ENCODE data around the gene SEC23A. TPM values are rescaled to one million over a fixed set of nuclear protein-coding genes. Genes with fewer than 3 reads are reported as not detected.
"Not testable (repeated sequence)": the region's sequence is repeated elsewhere in the genome, so short reads cannot be mapped to it uniquely, and the experiment has no call there.

SEC23A gene
- total RNA-seq (ENCODE audit: low replicate concordance), result 46.9 and 60.0 TPM in 2 replicates

GRCh38 chr14:39102969-39103957 is at the start of gene SEC23A:
TSS of gene SEC23A (minus strand) at chr14:39103235. CDS start at chr14:39096118, 7,117 bp downstream.
- Histone ChIP-seq H4K20me1 (ENCODE audit: low read depth) (peaks cover 4% of the 10 kb centered on the region), H3K4me3 (peak within 1 kb of the TSS; percentile 77), H3K9me3 (ENCODE audit: low read depth) (no peaks in the 10 kb centered on the region), H3F3A (ENCODE audit: low read depth) (peaks cover 25% of the 10 kb centered on the region), H3K79me2 (ENCODE audit: low read depth) (peaks cover 46% of the 10 kb centered on the region), H3K9ac (peak within 1 kb of the TSS; percentile 59), H3K27me3 (no peaks in the 10 kb centered on the region), H3K4me2 (peak within 1 kb of the TSS; percentile 80), H3K27ac (peak within 1 kb of the TSS; percentile 81), H3K4me1 (peaks cover 14% of the 10 kb centered on the region), H2AFZ (replicated peaks) (peak within 1 kb of the TSS; percentile 70), H3K36me3 (no peaks in the 10 kb centered on the region)
- Mint-ChIP-seq H3K4me1 (peaks cover 25% of the 10 kb centered on the region), H3K4me3 (peak within 1 kb of the TSS; percentile 93), H3K36me3 (peaks cover 3% of the 10 kb centered on the region), H3K27me3 (ENCODE audit: insufficient read depth, low read depth) (peaks cover 2% of the 10 kb centered on the region), H3K27ac (peak within 1 kb of the TSS; percentile 88), H3K9me3 (no peaks in the 10 kb centered on the region)
- peak; percentile 96 for DNase-seq (ENCODE audit: low spot score)
- peak; percentile 27 for TF ChIP-seq CTCF (IDR thresholded peaks at IDR 0.05)
- TF ChIP-seq EZH2phosphoT487 (IDR thresholded peaks at IDR 0.05), result no peak

GRCh38 chr14:39145266-39145966 is 42.4 kb upstream of the SEC23A start:
- DNase-seq (ENCODE audit: low spot score), result no peak
- no peak overlapping the region for H2AFZ ChIP-seq (replicated peaks)
- no peaks in the 10 kb centered on the region for H3K4me1 Mint-ChIP-seq
- peaks cover 6% of the 10 kb centered on the region for H3K9me3 Mint-ChIP-seq
- H3K36me3 Mint-ChIP-seq, result peaks cover 21% of the 10 kb centered on the region
- H3K79me2 ChIP-seq (ENCODE audit: low read depth), result no peaks in the 10 kb centered on the region
- TF ChIP-seq EZH2 (IDR thresholded peaks at IDR 0.05) (no peak), EZH2phosphoT487 (IDR thresholded peaks at IDR 0.05) (no peak), CTCF (IDR thresholded peaks at IDR 0.05) (no peak)
- no peaks in the 10 kb centered on the region for H3F3A ChIP-seq (ENCODE audit: low read depth)
- no peaks in the 10 kb centered on the region for H3K27me3 ChIP-seq
- H3K4me3 Mint-ChIP-seq, result no peak overlapping the region
- H3K9ac ChIP-seq, result no peak overlapping the region
- no peaks in the 10 kb centered on the region for H3K9me3 ChIP-seq (ENCODE audit: low read depth)
- H3K36me3 ChIP-seq, result no peaks in the 10 kb centered on the region
- no peak overlapping the region for H3K4me3 ChIP-seq
- no peaks in the 10 kb centered on the region for H3K27me3 Mint-ChIP-seq (ENCODE audit: insufficient read depth, low read depth)
- peak overlapping the region; percentile 46 for H3K27ac Mint-ChIP-seq
- no peaks in the 10 kb centered on the region for H3K4me1 ChIP-seq
- no peak overlapping the region for H3K4me2 ChIP-seq
- no peak overlapping the region for H3K27ac ChIP-seq
- H4K20me1 ChIP-seq (ENCODE audit: low read depth), result no peaks in the 10 kb centered on the region

- not testable (repeated sequence) for H3K36me3 ChIP-seq
Observed at GRCh38 chr14:39143226-39143625, 40.2 kb upstream of the SEC23A start.

GRCh38 chr14:39141623-39142022 is 38.6 kb upstream of the SEC23A start:
- not testable (repeated sequence) for H3K27ac Mint-ChIP-seq; H3K9me3 Mint-ChIP-seq; H3K27me3 Mint-ChIP-seq (ENCODE audit: insufficient read depth, low read depth); H3F3A ChIP-seq (ENCODE audit: low read depth); H3K27ac ChIP-seq; H3K4me1 Mint-ChIP-seq; H3K27me3 ChIP-seq; H3K4me1 ChIP-seq; H2AFZ ChIP-seq (replicated peaks); H3K79me2 ChIP-seq (ENCODE audit: low read depth); H3K9ac ChIP-seq; H3K9me3 ChIP-seq (ENCODE audit: low read depth); H3K4me3 Mint-ChIP-seq; H3K4me3 ChIP-seq; H3K4me2 ChIP-seq; DNase-seq (ENCODE audit: low spot score); H4K20me1 ChIP-seq (ENCODE audit: low read depth)
- H3K36me3 Mint-ChIP-seq, result peaks cover 22% of the 10 kb centered on the region
- peaks cover 12% of the 10 kb centered on the region for H3K36me3 ChIP-seq

More at GRCh38 chr14:39143226-39143625, 40.2 kb upstream of the SEC23A start:
- not testable (repeated sequence) for H2AFZ ChIP-seq (replicated peaks); H3F3A ChIP-seq (ENCODE audit: low read depth); H3K27ac ChIP-seq; H3K27ac Mint-ChIP-seq; H3K9me3 Mint-ChIP-seq; H3K27me3 Mint-ChIP-seq (ENCODE audit: insufficient read depth, low read depth); H3K4me3 Mint-ChIP-seq; H3K4me1 Mint-ChIP-seq; H3K27me3 ChIP-seq; H3K9me3 ChIP-seq (ENCODE audit: low read depth); H3K4me3 ChIP-seq; H3K4me2 ChIP-seq; DNase-seq (ENCODE audit: low spot score); H3K9ac ChIP-seq; H3K79me2 ChIP-seq (ENCODE audit: low read depth); H4K20me1 ChIP-seq (ENCODE audit: low read depth); H3K4me1 ChIP-seq
- H3K36me3 Mint-ChIP-seq, result peaks cover 26% of the 10 kb centered on the region
